ENCODE data around the gene SRSF4. TPM values are rescaled to one million over a fixed set of nuclear protein-coding genes. Genes with fewer than 3 reads are reported as not detected.
"Not testable (repeated sequence)": the region's sequence is repeated elsewhere in the genome, so short reads cannot be mapped to it uniquely, and the experiment has no call there.

The SRSF4 gene
- 34.8 and 42.6 TPM in 2 replicates for polyA plus RNA-seq (2014; cell fraction: cytosol; rRNA removed)
- 32.7 and 42.1 TPM in 2 replicates for polyA plus RNA-seq (2014; cell fraction: nucleus; rRNA removed)

- DNase-seq (ENCODE audit: low spot score): peak; percentile 97
Observed at GRCh38 chr1:29181413-29182225, at the start of gene SRSF4. Gene SRSF4, minus strand, starts transcription at chr1:29181900. Its CDS starts 148 bp downstream, at chr1:29181752.

DNA sequence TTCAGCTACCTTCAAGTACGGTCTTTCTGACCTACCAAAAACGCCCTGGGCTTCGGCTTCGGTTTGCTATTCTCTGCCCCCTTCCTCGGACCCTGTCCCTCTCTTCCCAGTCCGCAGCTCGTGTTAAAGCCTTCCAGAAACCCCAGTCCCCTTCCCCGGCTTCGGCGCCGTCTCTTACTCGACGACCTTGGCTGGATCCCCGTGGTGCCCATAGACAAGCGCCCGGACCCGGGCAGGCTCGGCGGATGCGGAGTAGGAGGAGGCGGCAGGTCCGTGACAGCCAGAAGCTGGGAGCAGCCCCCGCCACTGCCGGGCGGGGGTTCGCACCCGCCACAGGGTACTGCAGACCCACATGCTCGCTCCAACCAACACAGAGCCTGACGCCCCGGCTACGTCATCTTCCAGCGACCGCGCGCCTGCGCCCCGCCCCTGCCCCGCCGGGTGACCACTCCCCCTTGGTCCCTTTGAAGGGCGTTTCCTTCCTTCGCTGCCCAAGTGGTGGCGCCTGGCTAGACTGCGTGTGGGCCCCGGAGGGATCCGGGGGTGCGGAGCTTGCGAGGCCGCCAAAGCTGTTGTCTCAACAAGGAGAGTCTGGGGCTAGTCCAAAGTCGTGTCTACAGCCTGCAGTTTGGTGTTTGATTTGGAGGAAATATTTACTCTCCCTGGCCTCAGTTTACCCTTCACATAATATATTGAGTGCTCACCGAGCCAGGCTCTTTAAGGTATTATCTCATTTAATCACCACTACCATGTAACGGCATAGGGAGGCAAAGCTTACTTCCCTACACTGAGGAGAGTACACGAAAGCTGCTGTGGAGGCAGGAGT lies 49.1 kb upstream of the SRSF4 start, which contains the start of gene MECR:
Gene MECR, minus strand, starts transcription at position 382 of the 826 bp plus-strand sequence. Its CDS starts 28 bp downstream, at position 354.
- peak; percentile 87 for DNase-seq (ENCODE audit: low spot score)

GRCh38 chr1:29230204-29230552 lies 48.5 kb upstream of the SRSF4 start:
- DNase-seq (ENCODE audit: low spot score): no peak

- DNase-seq (ENCODE audit: low spot score): no peak
Observed at GRCh38 chr1:29227511-29227910, 45.8 kb upstream of the SRSF4 start.

- no peak for DNase-seq (ENCODE audit: low spot score)
Observed at GRCh38 chr1:29225361-29225760, 43.7 kb upstream of the SRSF4 start.

GRCh38 chr1:29224356-29224837 lies 42.7 kb upstream of the SRSF4 start:
- no peak for DNase-seq (ENCODE audit: low spot score)

- no peak for DNase-seq (ENCODE audit: low spot score)
Observed at GRCh38 chr1:29223521-29223920, 41.8 kb upstream of the SRSF4 start.

DNA sequence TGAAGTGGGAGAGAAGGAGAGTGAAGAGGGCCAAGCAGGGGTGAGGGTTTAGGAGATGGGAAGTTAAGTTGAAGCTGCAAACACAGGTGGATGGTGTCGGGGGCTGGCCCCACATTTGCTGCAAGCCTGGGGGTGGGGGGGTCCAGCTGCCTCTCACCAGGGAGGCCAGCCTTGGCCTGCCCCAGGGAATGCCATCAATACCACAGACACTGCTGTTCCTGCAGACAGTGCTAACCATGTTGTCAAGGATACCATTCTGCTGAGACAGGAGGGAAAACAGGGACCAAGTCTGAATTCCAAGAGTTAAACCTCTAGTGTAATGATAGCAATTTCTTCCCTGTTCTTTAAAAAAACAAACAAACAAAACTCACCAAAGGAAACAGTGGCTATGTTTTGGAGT lies 41.0 kb upstream of the SRSF4 start:
- DNase-seq (ENCODE audit: low spot score): no peak

GRCh38 chr1:29222260-29222659 lies 40.6 kb upstream of the SRSF4 start:
- DNase-seq (ENCODE audit: low spot score): not testable (repeated sequence)

DNA sequence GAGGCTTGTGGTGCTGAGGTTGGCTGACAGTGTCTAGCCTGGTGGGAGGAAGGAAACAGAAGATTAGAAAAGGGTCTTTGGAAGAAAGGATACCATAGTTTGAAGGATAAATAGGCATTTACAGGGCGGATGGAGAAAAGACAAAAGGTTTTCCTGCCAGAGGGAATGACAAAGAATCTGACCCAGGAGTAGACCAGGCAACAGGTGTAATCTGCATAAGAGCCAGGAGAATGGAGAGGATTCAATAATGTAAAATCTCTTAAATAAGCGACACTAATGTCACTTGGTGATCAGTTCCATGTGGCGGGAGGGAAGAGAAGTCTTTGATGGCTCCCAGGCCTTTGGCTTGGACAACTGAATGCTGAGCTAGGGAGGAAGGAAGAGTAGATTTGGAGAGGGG lies 39.6 kb upstream of the SRSF4 start:
- DNase-seq (ENCODE audit: low spot score): no peak

- no peak for DNase-seq (ENCODE audit: low spot score)
Observed at GRCh38 chr1:29218223-29218622, 36.5 kb upstream of the SRSF4 start.

- DNase-seq (ENCODE audit: low spot score): no peak
Observed at GRCh38 chr1:29217633-29218032, 35.9 kb upstream of the SRSF4 start.

DNA sequence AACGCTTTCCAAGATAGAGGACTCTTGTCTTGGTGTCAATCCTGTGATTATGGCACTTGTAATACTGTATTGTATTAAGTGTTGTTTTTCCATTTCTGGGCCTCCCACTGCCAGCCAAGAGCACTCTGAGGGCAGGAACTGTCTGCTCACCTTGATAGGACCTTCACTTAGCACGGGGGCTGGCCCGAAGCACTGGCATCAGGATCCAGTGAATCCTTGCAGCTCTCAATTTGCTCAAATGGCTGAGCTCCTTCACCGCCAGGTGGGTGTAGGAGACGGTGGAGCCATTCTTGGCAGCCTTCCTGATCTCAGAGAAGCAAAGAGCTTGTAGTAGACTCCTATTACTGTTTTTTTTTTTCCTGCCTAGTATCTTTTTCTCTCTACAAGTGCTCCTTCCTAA lies 31.4 kb upstream of the SRSF4 start:
- DNase-seq (ENCODE audit: low spot score): no peak

DNA sequence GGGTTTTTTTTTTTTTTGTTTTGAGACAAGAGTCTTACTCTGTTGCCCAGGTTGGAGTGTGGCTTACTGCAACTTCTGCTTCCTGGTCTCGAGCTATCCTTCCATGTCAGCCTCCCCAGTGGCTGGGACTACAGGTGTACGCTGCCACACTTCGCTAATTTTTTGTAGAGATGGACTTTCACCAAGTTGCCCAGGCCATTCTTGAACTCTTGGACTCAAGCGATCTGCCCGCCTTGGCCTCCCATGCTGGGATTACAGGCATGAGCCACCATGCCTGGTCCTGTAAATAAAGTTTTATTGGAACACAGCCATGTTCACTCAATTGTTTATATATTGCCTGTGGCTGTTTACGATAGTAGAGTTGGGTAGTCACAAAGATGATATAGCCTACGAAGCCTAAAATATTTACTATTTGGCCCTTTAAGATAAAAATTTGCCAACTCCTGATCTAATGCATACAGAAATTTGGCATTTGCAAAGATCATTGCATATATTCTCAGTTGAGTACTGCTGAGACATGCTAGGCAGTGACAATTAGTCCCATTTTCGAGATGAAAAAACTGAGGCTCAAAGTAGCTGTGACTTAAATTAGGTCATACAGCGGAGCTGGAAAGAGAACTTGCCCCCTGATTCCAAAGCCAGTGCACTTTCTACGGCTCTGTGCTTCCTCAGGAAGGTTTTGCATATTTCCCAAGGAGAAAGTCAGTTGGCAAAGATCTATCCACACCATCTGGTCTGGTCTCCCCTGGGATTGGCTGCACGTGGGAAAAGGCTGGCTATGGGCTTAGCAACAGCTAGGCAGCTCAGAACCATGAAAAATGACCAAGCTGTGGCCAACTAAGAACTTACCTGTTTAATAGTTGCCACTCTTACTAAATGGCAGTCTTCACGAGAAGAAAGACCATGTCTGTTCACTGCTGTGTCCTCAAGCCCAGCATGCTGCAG lies 29.7 kb upstream of the SRSF4 start:
- no peak for DNase-seq (ENCODE audit: low spot score)

DNA sequence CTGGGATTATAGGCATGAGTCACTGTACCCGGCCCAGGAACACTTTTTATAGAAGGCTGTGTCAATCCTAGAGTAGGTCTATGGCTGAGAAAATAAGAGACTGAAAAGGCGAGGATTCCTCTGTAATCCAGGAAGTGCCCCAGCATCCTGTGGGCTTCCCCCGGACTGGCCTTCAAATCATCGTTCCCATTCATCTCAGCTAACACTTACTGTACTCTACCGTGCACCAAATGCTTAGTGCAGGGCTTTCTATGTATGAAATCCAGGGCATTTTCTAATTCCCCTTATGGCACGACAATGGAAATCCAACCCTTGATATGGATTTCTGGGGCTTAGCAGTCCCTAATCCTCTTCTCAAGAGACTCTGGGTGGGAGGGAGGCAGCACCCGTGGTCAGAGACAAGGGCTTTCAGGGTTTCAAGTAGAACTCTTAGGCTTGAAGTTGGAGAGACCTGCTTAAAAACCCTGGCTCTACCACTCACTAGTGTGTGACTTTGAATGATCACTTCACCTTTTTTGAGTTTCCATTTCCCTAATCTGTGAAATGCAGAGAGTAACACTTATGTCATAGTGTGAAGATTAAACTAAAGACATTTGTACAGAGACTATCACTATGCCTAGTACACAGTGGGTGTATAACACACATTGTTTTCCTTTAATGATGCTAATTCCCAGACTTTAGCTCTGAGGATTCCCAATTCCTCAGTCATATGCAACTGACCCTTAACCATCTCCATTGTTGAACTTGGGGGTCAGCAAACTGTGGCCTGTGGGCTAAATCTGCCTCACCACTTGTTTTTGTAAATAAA lies 28.8 kb upstream of the SRSF4 start:
- DNase-seq (ENCODE audit: low spot score): no peak

GRCh38 chr1:29209173-29209572 lies 27.5 kb upstream of the SRSF4 start:
- DNase-seq (ENCODE audit: low spot score): no peak

DNA sequence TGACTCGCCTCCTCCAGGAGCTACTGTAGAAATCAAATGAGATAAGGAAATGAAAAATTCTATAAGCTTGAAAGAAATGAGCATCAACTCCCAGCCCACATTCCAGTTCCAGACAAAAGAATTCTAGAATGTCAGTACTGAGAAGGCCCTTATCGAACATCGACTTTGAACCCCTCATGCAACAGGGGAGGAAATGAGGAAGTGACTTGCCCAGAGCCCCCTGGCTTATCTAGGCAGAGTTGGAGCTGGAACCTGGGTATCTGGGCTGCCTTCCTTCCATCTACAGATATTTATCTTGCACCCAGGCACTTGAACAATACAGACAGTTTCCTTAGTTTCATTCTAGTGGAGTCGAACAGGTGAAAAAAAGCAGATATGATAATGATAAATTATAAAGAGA lies 26.7 kb upstream of the SRSF4 start:
- no peak for DNase-seq (ENCODE audit: low spot score)

DNA sequence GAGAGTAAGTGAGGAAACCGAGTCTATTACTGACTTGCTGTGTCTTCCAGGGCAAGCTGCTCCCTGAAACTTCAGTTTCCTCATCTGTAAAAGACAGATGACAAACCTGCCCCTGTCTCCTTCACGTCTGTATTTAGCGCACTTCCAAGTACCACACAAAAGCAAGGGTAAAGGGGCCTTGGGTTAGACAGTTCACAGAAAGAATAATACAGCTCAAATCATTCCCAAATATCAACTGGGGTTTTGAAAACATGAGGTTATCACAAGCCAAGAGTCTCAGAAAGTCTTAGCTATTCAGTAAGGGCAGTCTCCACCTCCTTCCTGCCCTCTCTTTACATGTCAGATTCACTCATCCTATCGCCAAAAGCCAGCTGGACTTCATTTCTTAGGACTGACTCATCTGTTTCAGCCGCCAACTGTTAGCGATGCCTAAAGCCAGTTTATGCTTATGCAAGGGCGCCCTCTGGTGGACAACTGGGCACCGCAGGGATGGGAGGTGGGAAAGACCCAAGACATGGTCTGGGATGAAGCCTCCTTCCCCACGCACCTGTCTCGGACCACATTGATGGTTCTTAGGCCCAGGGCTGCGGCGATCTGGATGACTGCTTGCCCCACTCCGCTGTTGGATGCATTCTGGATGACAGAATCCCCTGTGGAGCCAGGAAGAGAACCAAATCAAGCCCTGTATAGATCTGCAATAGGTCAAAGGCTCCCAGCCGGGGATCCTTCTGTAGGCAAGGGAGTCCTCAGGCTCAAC lies 21.1 kb upstream of the SRSF4 start:
- DNase-seq (ENCODE audit: low spot score): peak; percentile 80

DNA sequence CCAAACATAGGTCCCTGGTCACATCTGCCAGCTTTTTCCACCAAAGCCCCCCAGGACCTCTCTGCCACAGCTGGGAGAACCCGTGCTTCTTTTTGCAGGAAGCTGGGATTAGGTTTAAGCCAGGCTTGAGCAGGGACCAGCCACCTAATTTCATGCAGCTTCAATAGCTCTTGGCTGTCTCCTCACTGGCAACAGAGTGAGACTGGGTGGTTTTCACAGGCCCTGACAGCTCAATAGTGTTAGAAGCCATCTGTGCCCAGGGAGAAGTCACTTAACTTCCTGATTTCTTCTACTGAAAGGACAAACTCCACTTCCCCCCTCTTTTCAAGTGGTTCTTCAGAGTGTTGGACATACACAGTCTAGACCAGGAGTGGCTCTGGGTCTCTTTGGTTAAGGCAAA lies 20.4 kb upstream of the SRSF4 start:
- DNase-seq (ENCODE audit: low spot score): no peak

DNA sequence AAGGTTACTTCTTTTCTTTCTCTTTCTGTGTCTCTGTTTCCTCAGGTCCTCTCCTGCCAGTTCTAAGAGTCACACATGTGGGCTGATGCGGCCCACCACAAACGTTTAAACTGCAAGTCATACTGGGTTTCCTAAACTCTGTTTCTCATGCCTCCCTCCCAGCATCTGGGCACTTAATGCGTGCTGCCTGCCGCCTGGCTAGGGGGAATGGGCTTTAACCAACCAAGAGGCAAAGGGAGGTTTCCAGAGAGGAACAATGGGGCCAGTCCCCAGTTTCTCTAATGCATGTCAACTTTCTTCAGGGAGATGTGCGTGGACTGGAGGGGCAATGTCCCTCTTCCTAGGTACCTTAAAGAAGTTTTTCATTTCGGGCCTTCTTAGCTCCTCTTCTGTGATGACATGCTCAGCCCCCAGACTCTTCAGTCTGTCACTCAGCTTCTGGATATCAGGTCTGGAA lies 19.9 kb upstream of the SRSF4 start:
- no peak for DNase-seq (ENCODE audit: low spot score)
